GM03348 (cell line): ENCODE data around the gene CRABP2.
A peak's percentile ranks its signal among the peaks of the same experiment; 100 is the strongest.

Source experiments
- DNase-seq: peaks from one replicate; pipeline ENCODE4 v3.0.0; 2012; ENCODE audit warnings: low spot score

The CRABP2 gene

GRCh38 chr1:156689953-156690674 is 15.3 kb downstream of the CRABP2 start:
- peak; percentile 52 for DNase-seq

GRCh38 chr1:156689035-156689952 is 16.1 kb downstream of the CRABP2 start:
- DNase-seq = peak; percentile 92

- no peak for DNase-seq
Observed at GRCh38 chr1:156684227-156684782, 21.1 kb downstream of the CRABP2 start.

DNA sequence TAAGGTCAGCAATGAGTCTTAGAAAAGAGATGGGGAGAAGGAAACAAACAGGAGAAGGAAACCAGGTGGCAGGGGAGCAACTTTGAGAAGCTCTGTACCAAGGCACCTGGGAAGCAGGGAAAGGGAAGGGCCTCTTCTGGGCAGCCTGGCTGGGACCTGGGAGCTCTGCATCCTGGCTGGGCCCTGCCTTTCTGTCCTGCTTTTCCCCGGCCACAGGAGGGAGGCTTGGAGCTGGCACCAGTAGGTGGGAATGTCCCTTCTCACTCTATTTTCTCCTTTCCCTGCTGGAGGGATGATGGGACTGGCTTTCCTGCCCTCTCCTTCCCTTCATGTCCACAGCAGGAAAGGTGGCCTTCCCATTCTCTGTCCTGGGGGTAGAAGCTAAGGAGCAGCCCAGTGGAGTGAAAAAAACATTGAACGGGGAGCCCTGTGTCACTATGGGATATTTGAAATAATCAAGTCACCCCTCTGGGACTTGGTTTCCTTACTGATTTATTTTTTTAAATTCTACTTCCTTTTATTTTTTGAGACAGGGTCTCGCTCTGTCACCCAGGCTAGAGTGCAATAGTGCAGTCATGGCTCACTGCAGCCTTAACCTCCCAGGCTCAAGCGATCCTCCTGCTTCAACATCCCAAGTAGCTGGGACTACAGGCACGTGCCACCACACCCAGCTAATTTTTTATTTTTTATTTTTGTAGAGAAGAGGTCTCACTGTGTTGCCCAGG is 23.1 kb downstream of the CRABP2 start:
- DNase-seq = no peak

GRCh38 chr1:156681196-156681960 is 24.0 kb downstream of the CRABP2 start:
- no peak for DNase-seq

GRCh38 chr1:156680056-156680455 is 25.3 kb downstream of the CRABP2 start:
- DNase-seq = no peak

DNA sequence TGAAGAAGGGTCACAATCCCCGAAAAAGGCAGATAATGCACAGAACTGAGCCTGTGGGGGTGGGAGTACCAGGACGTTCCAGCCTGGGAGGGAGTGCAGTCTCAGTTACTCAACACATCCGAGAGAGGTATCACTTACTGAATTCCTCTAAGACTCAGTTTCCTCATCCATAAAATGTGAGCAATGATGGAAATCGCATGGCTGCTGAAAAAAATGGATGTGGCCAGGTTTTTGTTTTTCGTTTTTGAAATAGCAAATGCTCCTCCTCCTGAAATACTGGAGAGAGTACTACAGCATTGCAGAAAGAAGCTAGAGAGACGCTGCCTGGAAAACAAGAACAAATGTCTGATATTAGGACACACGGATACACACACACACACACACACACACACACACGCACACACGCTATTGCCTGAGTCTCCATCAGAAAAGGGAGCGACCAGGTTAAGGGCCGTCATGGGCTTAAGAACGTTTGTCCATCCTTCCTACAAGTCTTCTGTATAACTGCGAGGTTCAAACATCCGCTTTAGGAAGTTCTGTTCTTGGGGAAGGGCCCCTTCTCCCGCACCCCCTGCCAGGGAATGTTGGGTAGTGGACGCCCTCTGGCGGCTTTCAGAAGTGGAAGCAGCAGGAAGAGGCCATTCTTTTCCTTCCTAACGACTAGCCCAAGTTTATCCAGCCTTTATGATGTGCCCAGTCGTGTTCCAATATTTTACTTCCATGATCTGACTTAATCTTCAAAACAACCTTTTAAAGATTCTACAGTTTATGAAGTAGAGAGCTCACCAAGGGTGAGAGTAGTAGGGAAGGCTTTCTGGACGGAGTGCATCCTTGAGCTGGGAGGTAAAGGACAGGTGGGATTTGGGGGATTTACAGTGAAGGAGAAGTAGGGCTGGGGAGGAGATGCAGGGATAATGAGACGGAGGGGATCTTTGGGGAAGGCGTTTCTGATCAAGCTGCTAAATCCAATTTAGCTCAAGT is 27.5 kb downstream of the CRABP2 start:
- peak; percentile 81 for DNase-seq

GRCh38 chr1:156676820-156677615 is 28.4 kb downstream of the CRABP2 start, which contains the start of gene NES:
Gene NES (minus strand): TSS chr1:156677407. CDS start chr1:156677264, 143 bp downstream.
- no peak for DNase-seq

DNA sequence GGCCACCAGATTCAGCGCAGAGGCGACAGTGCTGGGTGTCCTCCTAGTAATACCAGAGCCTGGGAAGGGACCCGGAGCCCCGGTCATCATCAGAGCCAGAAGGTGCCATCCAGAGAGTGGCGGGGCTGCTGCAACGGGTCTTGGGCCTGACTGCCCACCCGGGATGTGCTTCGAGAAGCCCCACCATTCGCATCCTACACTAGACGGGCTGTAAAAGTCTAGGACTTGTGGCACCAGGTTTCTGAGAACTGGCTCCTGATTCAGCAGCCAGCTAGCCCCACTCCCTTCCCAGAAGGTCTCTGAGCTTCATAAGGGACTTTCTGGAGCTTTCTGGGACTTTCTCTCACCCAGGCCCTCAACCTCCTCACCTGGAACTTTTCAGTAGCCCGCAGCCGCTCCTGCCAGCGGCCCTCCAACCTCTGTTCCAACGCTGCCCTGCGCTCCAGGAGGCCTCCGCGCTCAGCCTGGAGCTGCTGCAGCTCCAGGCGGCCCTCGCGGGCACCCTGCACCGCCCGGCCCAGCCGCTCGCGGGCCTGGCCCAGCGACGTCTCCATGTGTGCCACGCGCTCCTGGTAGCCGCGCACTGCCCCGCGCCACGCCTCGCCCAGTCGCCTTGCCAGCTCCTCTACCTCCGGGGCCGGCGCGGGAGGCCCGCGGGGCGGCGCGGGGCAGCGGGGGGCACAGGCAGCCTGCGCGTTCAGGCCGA is 29.1 kb downstream of the CRABP2 start:
- no peak for DNase-seq

DNA sequence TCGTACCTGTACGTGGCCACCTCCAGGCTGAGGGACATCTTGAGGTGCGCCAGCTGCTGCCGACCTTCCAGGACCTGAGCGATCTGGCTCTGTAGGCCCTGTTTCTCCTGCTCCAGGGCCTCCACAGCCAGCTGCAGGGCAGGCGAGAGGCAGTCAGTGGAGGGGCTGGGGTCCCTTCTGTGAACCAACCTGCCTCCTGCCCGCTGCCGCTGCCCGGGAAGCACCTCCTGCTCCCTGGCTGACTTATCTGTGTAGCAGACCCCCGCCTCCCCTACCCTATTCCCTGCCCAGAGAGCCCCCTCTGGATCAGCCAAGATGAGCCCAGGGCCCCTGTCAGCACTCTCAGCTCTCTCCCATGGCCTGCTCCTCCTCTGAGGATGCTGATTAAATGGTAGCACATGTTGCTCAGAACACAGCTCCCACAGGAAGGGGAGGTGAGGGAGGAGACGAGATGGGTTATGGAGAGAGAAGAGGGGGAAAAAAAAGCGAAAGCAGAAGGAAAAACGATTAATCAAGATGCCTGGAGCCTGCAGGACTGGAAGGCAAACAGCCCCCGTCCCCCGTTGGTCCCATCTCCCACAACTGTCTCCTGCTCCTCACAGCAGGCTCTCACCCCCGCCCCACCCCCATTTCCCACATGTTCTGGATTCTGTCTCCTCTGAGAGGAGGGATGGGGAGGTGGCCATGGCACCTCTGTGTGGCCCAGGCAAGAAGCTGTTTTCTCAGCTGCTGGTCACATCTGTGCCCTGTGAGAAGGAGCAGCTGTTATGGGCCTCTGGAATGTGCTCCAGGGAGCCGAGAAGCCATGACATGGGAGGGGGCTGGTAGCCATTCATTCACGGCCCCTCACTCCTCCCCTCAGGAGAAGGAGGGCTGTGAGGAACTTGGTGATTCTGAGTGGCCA is 29.9 kb downstream of the CRABP2 start:
- DNase-seq = no peak

DNA sequence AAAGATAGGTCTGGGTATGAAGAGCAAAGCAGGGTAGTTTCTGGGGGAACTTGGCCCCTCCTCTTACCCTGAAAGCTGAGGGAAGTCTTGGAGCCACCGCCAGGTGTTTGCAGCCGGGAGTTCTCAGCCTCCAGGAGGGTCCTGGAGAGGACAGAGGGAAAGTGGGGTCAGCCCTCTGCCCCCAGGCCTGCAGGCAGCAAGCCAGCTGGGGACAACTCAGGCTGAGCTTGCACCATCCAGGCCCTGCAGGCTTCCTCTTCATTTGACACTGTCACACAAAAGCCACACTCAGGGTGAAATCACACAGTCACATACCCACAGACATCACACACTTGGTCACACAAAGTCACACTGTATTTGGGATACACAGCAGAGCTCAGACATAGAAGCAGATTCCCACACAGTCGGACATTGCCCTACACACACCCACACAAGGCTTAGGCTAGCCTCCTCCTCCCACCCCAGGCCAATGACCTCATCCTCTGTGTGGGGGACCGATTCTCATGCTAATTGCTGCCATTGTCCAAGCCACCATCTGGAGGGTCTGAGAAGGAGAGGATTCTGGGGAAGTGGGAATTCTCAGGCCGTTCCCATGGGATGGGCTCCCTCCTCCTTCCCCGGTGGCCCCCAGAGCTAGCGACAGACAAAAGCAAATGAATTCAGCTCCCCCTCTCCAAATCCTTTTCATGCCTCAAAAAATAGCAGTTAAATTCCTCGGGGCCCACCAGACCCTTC is 31.8 kb downstream of the CRABP2 start:
- no peak for DNase-seq

DNA sequence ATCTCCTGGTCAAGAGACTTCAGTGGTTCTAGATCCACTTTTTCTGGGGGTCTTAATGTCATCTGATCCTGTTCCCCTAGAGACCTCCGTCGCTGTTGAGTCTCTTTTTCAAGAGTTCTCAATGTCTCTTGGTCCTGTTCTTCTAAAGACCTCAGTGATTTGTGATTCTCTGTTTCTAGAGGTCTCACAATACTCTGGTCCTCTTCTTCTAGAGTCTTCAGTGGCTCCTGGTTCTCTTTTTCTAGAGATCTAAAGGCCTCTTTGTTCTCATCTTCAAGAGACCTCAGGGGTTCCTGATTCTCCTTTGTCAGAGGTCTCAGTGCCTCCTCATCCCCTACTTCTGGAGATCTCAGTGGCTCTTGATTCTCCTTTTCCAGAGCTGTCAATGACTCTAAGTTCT is 33.6 kb downstream of the CRABP2 start:
- no peak for DNase-seq

GRCh38 chr1:156670791-156671190 is 34.6 kb downstream of the CRABP2 start:
- DNase-seq = no peak

DNA sequence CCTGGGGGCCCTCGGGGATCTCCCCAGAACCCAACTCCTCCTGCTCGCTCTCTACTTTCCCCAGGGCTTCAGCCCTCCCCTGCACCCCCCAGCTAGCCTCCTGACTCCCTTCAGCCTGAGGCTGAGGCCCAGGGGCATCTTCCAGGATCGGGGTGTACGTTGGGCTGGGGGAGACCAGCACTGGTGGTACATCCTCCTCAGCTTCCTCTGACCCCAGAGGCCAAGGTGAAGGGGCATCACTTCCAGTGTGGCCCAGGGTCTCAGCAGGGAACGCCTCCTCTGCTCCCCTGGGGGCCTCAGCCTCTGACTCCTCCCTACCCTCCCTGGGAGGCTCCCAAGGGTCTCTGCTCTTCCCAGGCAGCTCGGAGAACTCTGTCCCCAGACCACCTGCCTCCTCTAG is 35.0 kb downstream of the CRABP2 start:
- DNase-seq = no peak

- DNase-seq = no peak
Observed at GRCh38 chr1:156669794-156670193, 35.6 kb downstream of the CRABP2 start.

DNA sequence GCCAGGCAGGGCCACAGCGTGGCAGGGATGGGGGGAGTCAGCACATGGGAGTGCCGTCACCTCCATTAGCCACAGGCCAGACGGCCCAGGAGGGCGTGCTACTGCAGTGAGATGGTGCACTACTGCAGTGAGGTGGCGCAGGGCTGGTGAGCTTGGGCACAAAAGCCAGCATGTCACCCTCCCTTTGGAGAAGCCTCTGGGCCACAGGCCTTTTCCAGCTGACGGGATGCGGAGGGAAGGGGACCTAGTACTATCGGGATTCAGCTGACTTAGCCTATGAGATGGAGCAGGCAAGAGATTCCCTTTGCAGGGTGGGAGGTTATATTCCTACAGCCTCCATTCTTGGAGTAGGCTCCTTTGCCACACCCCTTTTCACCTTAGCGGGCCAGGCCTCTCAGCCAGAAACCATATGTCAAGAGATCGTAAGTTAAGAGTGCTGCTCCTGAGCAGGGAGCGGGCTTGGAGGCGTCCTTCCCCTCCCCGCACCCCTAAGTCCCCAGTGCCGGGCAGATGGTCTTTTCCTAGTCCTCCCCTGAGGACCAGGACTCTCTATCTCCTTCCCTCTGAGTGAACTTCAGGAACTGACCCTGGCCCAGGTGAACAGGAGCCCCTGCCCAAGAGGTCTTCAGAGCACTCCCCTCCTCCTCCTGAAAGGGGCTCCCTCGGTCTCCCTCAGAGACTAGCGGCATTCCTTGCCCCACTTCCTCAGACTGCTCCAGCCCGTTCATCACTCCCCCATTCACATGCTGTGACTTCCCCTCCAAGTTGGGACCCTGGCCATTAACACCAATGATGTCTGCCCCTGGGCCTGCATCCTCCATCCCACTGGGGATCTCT is 36.4 kb downstream of the CRABP2 start:
- DNase-seq = no peak
